Mesendoderm (in vitro differentiated cells): Measurements from ENCODE around the gene PLA2G1B.

ENCODE experiments used
- DNase-seq: peaks from one replicate; pipeline ENCODE4 v3.0.0; 2013
- H2AK5ac ChIP-seq: 2 replicates; pipeline ENCODE4 v1.6.1; 2013; ENCODE audit warnings: low read length, inconsistent platforms
- H2BK120ac ChIP-seq: 2 replicates; pipeline ENCODE4 v1.6.1; 2013; ENCODE audit warnings: low read depth, mild to moderate bottlenecking, low read length, moderate library complexity, mixed read lengths
- H2BK15ac ChIP-seq: replicated peaks from 2 replicates; pipeline ENCODE4 v1.6.1; 2013; ENCODE audit warnings: low read depth, mild to moderate bottlenecking, moderate library complexity
- H2BK5ac ChIP-seq: 2 replicates; pipeline ENCODE4 v1.6.1; 2013; ENCODE audit warnings: low read length, inconsistent platforms
- H3K18ac ChIP-seq: 2 replicates; pipeline ENCODE4 v1.6.1; 2013; ENCODE audit warnings: mild to moderate bottlenecking, low read length, mixed read lengths
- H3K23ac ChIP-seq: one replicate; pipeline ENCODE4 v1.6.1; 2013; ENCODE audit warnings: low read length
- H3K27ac ChIP-seq: 2 replicates; pipeline ENCODE4 v1.5.1; 2013; ENCODE audit warnings: low read depth, mild to moderate bottlenecking, inconsistent platforms, low read length, moderate library complexity
- H3K27me3 ChIP-seq: 2 replicates; pipeline ENCODE4 v1.6.1; 2013; ENCODE audit warnings: low read length, control low read depth, mild to moderate bottlenecking, inconsistent platforms; ENCODE audit not compliant: insufficient read depth, poor library complexity
- H3K36me3 ChIP-seq: 2 replicates; pipeline ENCODE4 v1.6.1; 2013; ENCODE audit warnings: low read length, inconsistent platforms; ENCODE audit not compliant: control insufficient read depth, insufficient read depth
- H3K4ac ChIP-seq: one replicate; pipeline ENCODE4 v1.6.1; 2013; ENCODE audit warnings: low read depth, mild to moderate bottlenecking, low read length, moderate library complexity
- H3K4me1 ChIP-seq: 2 replicates; pipeline ENCODE4 v1.6.1; 2013; ENCODE audit warnings: low read depth, low read length, inconsistent platforms; ENCODE audit not compliant: control insufficient read depth
- H3K4me2 ChIP-seq: 2 replicates; pipeline ENCODE4 v1.6.1; 2013; ENCODE audit warnings: low read length
- H3K4me3 ChIP-seq: 2 replicates; pipeline ENCODE4 v1.5.1; 2013; ENCODE audit warnings: mild to moderate bottlenecking, low read length
- H3K56ac ChIP-seq: one replicate; pipeline ENCODE4 v1.6.1; 2013; ENCODE audit warnings: low read length
- H3K79me1 ChIP-seq: 2 replicates; pipeline ENCODE4 v1.6.1; 2013; ENCODE audit warnings: low read length, inconsistent platforms
- H3K79me2 ChIP-seq: 2 replicates; pipeline ENCODE4 v1.6.1; 2013; ENCODE audit warnings: mild to moderate bottlenecking, low read length; ENCODE audit not compliant: control insufficient read depth, insufficient read depth
- H3K9ac ChIP-seq: 2 replicates; pipeline ENCODE4 v1.6.1; 2013; ENCODE audit warnings: low read length, inconsistent platforms
- H4K5ac ChIP-seq: one replicate; pipeline ENCODE4 v1.6.1; 2013; ENCODE audit warnings: low read length
- H4K8ac ChIP-seq: one replicate; pipeline ENCODE4 v1.6.1; 2013; ENCODE audit warnings: low read depth, mild to moderate bottlenecking, control low read depth, low read length, moderate library complexity
- WGBS: extraction: QIAGEN DNeasy Blood & Tissue Kit; methylation state at CpG from one replicate; pipeline ENCODE4 v1.1.7; 2013; ENCODE audit warnings: low lambda C conversion rate, missing lambda C conversion rate; ENCODE audit not compliant: insufficient coverage; ENCODE audit errors: extremely low coverage; 5-methylcytosine and 5-hydroxymethylcytosine counted together

PLA2G1B gene

GRCh38 chr12:120350576-120351350, 23.2 kb upstream of the PLA2G1B start:
- no peak overlapping the region for H2BK5ac ChIP-seq
- H2BK120ac ChIP-seq = no peak overlapping the region
- H4K5ac ChIP-seq = no peak overlapping the region
- no peaks in the 10 kb centered on the region for H3K79me2 ChIP-seq
- H3K4me1 ChIP-seq = no peaks in the 10 kb centered on the region
- no peak overlapping the region for H2AK5ac ChIP-seq
- no peak overlapping the region for H3K4me2 ChIP-seq
- H3K18ac ChIP-seq = no peak overlapping the region
- no peak overlapping the region for H3K4ac ChIP-seq
- no CpG with 5 or more reads among the region's 19 CpGs for WGBS
- no peaks in the 10 kb centered on the region for H3K27me3 ChIP-seq
- no peak overlapping the region for H3K56ac ChIP-seq
- no peaks in the 10 kb centered on the region for H3K79me1 ChIP-seq
- no peak overlapping the region for H3K23ac ChIP-seq
- H3K27ac ChIP-seq = no peak overlapping the region
- no peak overlapping the region for H3K4me3 ChIP-seq
- H3K9ac ChIP-seq = no peak overlapping the region
- no peak for DNase-seq
- H2BK15ac ChIP-seq = no peak overlapping the region
- peaks cover 3% of the 10 kb centered on the region for H3K36me3 ChIP-seq
- H4K8ac ChIP-seq = no peak overlapping the region

DNA sequence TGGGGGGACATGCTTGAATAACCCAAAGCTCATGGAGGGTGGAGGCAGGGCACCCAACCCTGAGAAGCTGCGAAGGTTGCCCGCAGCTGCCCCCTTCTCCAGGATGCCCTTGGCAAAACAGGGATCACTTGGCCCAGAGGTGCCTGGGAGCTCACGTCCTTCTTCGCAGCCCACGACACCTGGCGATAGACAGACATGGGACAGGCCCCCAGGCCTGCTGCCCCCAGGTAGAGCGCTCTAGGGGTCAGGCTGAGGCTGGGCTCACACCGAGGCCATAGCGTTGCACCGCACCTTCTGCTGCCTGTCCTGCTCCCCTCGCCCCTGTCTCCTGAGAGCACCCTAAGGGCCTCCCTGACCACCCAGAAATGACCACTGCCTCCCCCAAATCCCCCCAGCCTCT, 20.2 kb upstream of the PLA2G1B start:
- DNase-seq = no peak
- Histone ChIP-seq H3K36me3 (peaks cover 5% of the 10 kb centered on the region), H3K79me2 (no peaks in the 10 kb centered on the region), H3K4me2 (no peak overlapping the region), H2BK15ac (no peak overlapping the region), H3K27ac (no peak overlapping the region), H3K18ac (no peak overlapping the region), H3K4me3 (no peak overlapping the region), H3K9ac (no peak overlapping the region), H2BK120ac (no peak overlapping the region), H3K4me1 (no peaks in the 10 kb centered on the region), H3K56ac (no peak overlapping the region), H3K79me1 (no peaks in the 10 kb centered on the region), H4K5ac (no peak overlapping the region), H2AK5ac (no peak overlapping the region), H2BK5ac (no peak overlapping the region), H3K4ac (no peak overlapping the region), H3K27me3 (no peaks in the 10 kb centered on the region), H4K8ac (no peak overlapping the region), H3K23ac (no peak overlapping the region)
- WGBS = no CpG with 5 or more reads among the region's 11 CpGs

GRCh38 chr12:120346681-120347080, 19.1 kb upstream of the PLA2G1B start:
- no peak overlapping the region for H2BK5ac ChIP-seq
- H3K27me3 ChIP-seq = no peaks in the 10 kb centered on the region
- no peak overlapping the region for H3K4me3 ChIP-seq
- no peak overlapping the region for H3K56ac ChIP-seq
- no peak overlapping the region for H3K27ac ChIP-seq
- no CpG with 5 or more reads among the region's 7 CpGs for WGBS
- no peak overlapping the region for H3K4me2 ChIP-seq
- no peak overlapping the region for H2AK5ac ChIP-seq
- no peak overlapping the region for H4K5ac ChIP-seq
- H3K4me1 ChIP-seq = no peaks in the 10 kb centered on the region
- H3K79me1 ChIP-seq = no peaks in the 10 kb centered on the region
- no peak overlapping the region for H2BK15ac ChIP-seq
- peak; percentile 42 for DNase-seq
- no peak overlapping the region for H4K8ac ChIP-seq
- no peak overlapping the region for H3K23ac ChIP-seq
- H3K18ac ChIP-seq = no peak overlapping the region
- no peak overlapping the region for H3K9ac ChIP-seq
- peaks cover 5% of the 10 kb centered on the region for H3K36me3 ChIP-seq
- no peaks in the 10 kb centered on the region for H3K79me2 ChIP-seq
- no peak overlapping the region for H2BK120ac ChIP-seq
- no peak overlapping the region for H3K4ac ChIP-seq

GRCh38 chr12:120346031-120346430, 18.5 kb upstream of the PLA2G1B start:
- Histone ChIP-seq H2BK5ac (no peak overlapping the region), H2AK5ac (no peak overlapping the region), H4K5ac (no peak overlapping the region), H3K56ac (no peak overlapping the region), H3K4me3 (no peak overlapping the region), H3K27ac (no peak overlapping the region), H2BK120ac (no peak overlapping the region), H3K4ac (no peak overlapping the region), H3K9ac (no peak overlapping the region), H3K27me3 (no peaks in the 10 kb centered on the region), H3K79me1 (no peaks in the 10 kb centered on the region), H3K23ac (no peak overlapping the region), H3K4me2 (no peak overlapping the region), H3K4me1 (no peaks in the 10 kb centered on the region), H3K79me2 (no peaks in the 10 kb centered on the region), H3K18ac (no peak overlapping the region), H4K8ac (no peak overlapping the region), H3K36me3 (peaks cover 5% of the 10 kb centered on the region), H2BK15ac (no peak overlapping the region)
- WGBS = no CpG with 5 or more reads among the region's 15 CpGs
- no peak for DNase-seq

- Histone ChIP-seq H2BK120ac (no peak overlapping the region), H3K4me1 (no peaks in the 10 kb centered on the region), H4K8ac (no peak overlapping the region), H3K36me3 (peaks cover 5% of the 10 kb centered on the region), H2BK5ac (no peak overlapping the region), H2AK5ac (no peak overlapping the region), H3K56ac (no peak overlapping the region), H3K4me3 (no peak overlapping the region), H2BK15ac (no peak overlapping the region), H3K4ac (no peak overlapping the region), H3K18ac (no peak overlapping the region), H3K4me2 (no peak overlapping the region), H3K9ac (no peak overlapping the region), H3K27ac (no peak overlapping the region), H3K27me3 (no peaks in the 10 kb centered on the region), H3K79me2 (no peaks in the 10 kb centered on the region), H3K79me1 (no peaks in the 10 kb centered on the region), H3K23ac (no peak overlapping the region), H4K5ac (no peak overlapping the region)
- WGBS = no CpG with 5 or more reads among the region's 8 CpGs
- no peak for DNase-seq
These were observed 16.1 kb upstream of the PLA2G1B start for GRCh38 chr12:120343692-120344091.

DNA sequence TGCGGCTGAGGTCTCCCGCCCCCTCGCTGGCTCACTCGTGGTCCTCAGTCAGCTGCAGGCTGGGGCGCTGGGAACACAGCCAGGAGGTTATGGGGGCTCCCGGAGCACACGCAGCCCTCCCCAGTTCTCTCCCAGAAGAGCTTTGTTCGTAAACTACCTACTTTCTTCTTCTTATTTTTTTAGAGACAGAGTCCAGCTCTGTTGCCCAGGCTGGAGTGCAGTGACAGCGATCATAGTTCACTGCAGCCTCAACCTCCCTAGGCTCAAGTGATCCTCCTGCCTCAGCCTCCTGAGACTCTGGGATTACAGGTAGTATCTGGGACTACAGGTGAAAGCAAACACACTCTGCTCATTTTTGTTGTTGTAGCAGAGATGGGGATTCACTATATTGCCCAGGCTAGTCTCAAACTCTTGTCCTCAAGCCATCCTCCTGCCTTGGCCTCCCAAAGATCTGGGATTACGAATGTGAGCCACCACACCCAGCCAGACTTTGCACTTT, 15.5 kb upstream of the PLA2G1B start:
- no CpG with 5 or more reads among the region's 10 CpGs for WGBS

More for the DNA sequence above, 15.5 kb upstream of the PLA2G1B start:
- no peak overlapping the region for H3K4ac ChIP-seq
- no peak overlapping the region for H3K4me3 ChIP-seq
- H3K27ac ChIP-seq = no peak overlapping the region
- H3K9ac ChIP-seq = no peak overlapping the region
- H4K8ac ChIP-seq = no peak overlapping the region
- no peak overlapping the region for H2BK15ac ChIP-seq
- no peaks in the 10 kb centered on the region for H3K79me1 ChIP-seq
- no peaks in the 10 kb centered on the region for H3K27me3 ChIP-seq
- H3K4me2 ChIP-seq = no peak overlapping the region
- no peaks in the 10 kb centered on the region for H3K79me2 ChIP-seq
- no peak overlapping the region for H3K56ac ChIP-seq
- no peak overlapping the region for H3K18ac ChIP-seq
- H3K36me3 ChIP-seq = peaks cover 5% of the 10 kb centered on the region
- H2BK5ac ChIP-seq = no peak overlapping the region
- H4K5ac ChIP-seq = no peak overlapping the region
- no peaks in the 10 kb centered on the region for H3K4me1 ChIP-seq
- H2AK5ac ChIP-seq = no peak overlapping the region
- H3K23ac ChIP-seq = no peak overlapping the region
- H2BK120ac ChIP-seq = no peak overlapping the region
- no peak for DNase-seq
